HG02970 (cell line): ENCODE data around the gene PAH.

Experiments
- ATAC-seq: cut with Tn5 transposase; IDR thresholded peaks from one replicate; pipeline ENCODE4 v1.9.1; 2021; ENCODE audit warnings: mild to moderate bottlenecking, moderate library complexity, moderate number of reproducible peaks; ENCODE audit not compliant: unreplicated experiment, low FRiP score

PAH gene

DNA sequence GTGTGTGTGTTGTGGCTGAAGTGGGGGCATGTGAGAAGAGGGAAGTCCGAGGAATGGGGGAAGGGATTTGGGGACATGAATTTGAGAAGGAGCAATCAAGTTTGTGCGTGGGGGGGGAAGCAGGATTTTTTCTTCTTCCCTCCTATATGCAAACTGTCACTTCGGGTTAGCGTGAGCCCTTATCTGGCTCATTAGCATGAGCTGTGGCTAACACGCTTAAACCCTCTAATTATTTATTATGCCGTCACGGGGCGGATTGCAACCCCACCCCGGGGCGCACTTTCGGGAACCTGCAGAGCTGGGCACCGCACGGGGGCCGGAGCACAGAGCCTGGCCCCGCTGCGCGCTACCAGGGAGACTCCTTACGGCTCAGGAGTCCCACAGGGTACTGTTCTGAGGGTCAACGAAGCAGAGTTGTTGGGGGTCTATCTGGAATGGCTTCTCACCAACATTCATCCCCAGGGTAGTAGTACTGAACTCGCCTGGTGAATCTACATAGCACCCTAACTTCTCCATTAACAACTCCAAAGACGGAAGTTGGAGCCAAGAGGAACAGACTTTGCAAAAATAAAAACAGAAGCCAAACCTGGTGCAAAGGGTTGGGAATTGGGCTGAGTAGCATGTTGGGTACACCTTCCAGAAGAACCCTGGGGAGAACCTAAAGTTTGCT, 34.0 kb upstream of the PAH start:
- ATAC-seq = no peak

GRCh38 chr12:102950107-102950949, 33.3 kb upstream of the PAH start:
- no peak for ATAC-seq

DNA sequence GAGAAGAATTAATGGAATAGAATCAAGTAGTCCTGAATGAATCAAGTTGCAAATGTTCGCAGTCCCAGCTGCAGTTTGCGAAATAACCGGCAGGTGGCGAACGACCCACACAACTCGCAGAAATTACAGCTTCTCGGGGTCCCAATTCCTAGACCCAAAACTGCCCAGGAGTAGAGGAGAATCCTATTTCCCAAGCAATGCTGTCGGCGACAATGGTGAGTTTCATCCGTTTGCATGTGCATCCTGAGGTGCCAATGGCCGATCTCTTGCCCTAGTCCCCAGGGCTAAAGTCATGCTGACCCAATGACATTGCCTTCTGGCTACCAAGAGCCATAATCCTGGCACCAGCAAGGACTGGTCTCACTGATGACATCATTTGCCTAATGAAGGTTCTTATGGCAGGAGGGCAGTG, 31.9 kb upstream of the PAH start:
- ATAC-seq = no peak

- ATAC-seq = no peak
Observed at GRCh38 chr12:102946042-102946441, 29.0 kb upstream of the PAH start.

- ATAC-seq = no peak
Observed at GRCh38 chr12:102939670-102940222, 22.7 kb upstream of the PAH start.

- ATAC-seq = no peak
Observed at GRCh38 chr12:102939059-102939458, 22.0 kb upstream of the PAH start.

DNA sequence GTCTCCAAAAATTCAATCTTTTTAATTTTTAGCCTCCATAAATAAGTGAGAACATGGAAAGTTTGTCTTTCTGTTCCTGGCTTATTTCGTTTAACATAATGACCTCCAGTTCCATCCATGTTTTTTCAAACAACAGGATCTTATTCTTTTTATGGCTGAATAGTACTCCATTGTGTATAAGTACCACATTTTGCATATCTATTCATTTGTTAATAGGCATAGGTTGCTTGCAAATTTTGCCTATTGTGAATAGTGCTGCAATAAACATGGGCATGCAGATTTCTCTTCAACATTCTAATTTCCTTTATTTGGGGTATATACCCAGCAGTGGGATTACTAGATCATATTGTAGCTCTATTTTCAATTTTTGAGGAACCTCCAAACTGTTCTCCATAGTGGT, 16.1 kb upstream of the PAH start:
- ATAC-seq = no peak

DNA sequence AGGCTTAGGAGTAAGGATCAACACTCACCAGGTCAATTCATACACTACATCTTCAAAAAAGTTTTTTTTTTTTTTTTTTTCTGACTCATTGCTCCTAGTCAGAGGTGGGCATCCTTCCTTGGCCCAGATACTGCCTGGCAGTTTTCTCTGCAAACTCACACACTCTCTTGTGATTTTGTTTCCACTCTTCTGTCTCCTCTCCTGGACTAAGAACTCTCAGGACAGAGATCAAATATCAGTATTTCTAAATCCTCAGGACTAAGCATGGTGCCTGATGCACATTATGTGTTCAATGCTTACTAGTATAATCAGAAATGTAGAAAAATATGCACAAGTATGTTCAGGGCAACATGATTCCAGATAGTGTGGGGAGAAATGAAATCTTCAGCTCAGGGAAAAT, 10.2 kb upstream of the PAH start:
- no peak for ATAC-seq

DNA sequence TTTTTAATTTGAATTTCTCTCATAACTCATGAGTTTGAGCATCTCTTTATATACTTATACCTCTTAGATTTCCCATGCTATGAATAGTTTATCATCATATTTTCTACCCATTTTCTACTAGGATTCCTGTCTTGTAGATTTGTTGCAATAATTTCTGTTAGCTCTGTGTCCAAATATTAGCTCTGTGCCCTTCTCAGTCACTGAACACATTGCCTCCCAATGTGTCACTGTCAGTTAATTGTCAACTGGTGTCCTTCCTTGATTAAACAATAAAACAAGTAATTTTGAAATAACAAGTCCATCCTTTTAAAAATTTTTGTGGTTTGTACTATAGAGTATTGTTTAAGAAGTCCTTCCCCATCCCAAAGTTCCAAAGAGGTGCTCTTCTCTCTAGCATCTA, 4.2 kb upstream of the PAH start:
- ATAC-seq = no peak

- no peak for ATAC-seq
Observed at GRCh38 chr12:102920271-102920670, 3.2 kb upstream of the PAH start.

DNA sequence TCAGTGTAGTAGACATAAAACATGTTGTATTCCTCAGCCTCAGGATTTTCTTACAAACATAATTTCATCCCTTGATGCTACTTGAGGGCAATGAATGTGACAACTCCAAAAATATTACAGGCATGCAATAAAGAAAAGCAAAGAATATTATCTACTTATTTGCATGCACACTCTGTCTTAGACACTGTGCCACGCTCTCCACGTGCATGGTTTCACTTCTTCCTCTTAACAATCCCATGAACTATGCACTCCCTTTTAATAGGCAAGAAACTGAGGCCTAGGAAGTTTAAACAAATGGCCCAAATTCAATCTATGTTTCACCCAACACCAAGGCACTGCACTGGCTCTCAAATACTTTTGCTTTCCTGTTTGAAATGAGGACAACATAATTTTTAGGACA, 1.8 kb upstream of the PAH start:
- ATAC-seq = no peak

- no peak for ATAC-seq
Observed at GRCh38 chr12:102916252-102917025, 605 bp downstream of the PAH start.

DNA sequence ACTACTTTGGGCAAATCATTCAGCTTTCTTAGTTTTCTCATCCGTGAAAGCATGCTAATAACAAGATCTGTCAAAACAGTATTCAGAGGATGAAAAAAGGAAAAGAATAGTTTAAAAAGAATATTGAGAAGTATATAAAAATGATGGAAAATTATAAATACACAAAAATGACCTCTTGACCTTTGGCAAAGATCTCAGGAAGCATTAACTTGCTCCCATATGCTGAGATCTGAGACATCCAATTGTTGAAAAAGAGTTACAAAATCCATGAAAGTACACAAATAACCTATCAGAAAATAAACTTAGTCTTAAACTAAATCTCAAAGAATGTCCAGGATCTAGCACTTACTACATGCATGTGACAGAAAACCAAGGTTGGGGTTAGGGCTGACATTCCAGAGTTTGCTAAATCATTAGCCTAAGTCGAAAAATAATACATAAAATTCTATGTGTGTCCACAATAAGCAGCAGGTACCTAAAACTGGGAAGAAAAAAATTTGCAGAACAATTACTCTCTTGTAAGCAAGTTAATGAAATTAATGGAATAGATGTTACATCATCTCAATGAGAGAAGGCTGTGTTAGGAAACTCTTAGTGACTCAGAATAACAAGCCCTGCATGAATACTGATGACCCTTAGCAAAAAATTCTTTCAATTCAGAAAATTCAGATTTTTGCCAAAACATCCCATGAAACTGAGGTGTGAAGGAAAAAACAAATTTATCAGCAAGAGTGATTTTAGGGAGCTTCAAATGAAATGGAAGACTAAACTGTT, 3.4 kb downstream of the PAH start:
- ATAC-seq = no peak

DNA sequence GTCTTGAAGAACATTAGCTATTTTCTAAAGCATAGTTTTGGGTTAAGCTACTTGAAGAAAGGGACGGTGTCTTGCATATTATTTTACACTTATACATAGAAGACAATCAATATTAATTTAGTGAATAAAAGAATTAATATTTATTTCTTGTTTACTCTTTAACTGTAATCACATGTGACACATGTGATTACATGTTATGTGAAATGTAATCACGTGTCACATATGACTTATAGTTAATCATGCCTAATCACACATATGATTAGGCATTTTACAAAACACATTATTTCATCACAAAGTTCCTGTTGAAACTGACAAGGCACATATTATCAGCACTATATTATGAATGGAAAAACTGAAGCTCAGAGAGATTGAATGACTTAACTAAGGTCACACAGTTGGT, 4.8 kb downstream of the PAH start:
- ATAC-seq = no peak

- ATAC-seq = no peak
Observed at GRCh38 chr12:102911320-102911719, 5.7 kb downstream of the PAH start.

GRCh38 chr12:102910792-102911191, 6.3 kb downstream of the PAH start:
- no peak for ATAC-seq

- no peak for ATAC-seq
Observed at GRCh38 chr12:102910137-102910536, 6.9 kb downstream of the PAH start.

DNA sequence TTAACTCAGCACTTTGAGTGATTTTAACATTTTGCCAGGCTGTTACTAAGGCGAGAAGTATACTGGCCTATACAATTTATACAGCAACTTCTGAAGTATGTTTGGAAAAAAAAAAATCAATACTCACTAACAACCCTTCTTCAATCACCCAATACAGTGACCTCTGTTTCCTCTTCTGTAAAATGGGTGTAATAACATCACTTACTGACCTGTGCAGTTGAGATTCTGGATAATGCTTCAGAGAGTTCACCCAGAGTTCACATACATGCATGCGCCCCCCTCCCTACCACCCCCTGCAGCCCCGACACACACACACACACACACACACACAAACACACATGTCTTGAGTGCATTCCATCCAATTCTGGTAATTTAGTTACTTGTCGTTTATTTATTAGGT, 9.1 kb downstream of the PAH start:
- ATAC-seq = no peak

- no peak for ATAC-seq
Observed at GRCh38 chr12:102905229-102905628, 11.8 kb downstream of the PAH start.

GRCh38 chr12:102903337-102904007, 13.6 kb downstream of the PAH start:
- ATAC-seq = no peak
